NCI-H82 treated with DMSO at 0.1 percent for 48 hours (cell line): ENCODE data around the gene ISOC2.
"Not testable (repeated sequence)": the region's sequence is repeated elsewhere in the genome, so short reads cannot be mapped to it uniquely, and the experiment has no call there.

ENCODE experiments used
- DNase-seq: peaks from one replicate; lab custom pipeline; 2025; ENCODE audit not compliant: unreplicated experiment; lab: John Stamatoyannopoulos, UW

ISOC2 gene

DNA sequence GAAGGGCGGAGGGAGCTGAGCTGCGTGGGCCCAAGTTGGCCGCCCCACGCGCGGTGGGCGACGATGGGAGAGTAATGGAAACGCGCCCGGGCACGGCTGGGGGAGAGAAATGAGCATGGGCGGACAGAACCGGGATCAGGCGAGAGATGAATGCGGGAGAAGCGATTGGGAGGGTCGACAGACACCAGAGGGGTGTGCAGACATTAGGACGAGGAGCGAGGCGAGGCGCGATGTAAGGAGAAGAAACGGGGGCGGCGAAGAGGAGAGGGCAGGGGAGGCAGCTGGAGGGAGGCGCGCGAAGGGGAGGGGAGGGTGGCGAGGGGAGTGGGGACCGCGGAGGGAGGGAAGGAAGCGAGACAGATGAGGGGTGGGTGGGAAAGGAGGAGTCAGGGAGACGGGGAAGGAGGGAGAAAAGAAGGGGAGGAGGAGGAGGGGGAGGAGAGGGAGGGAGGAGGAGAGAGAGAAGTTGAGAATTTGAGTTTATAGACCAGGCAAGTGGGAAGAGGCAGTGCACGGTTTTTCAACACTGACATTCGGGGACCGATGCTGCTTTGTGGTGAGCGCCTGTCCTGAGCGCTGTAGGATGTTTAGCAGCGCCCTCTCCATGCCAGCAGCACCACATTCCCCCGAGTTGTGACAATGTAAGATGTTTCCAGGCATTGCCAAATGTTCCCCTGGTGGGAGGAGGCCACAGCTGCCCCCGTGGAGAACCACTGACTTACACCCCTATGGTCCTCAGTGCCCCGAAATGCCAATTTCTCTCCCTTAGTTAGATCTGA lies 18.2 kb downstream of the ISOC2 start, which contains the start of gene SHISA7:
SHISA7 (minus strand) TSS at position 256 of the 779 bp plus-strand sequence. CDS start 437 bp downstream, outside the sequence.
- no peak for DNase-seq

DNA sequence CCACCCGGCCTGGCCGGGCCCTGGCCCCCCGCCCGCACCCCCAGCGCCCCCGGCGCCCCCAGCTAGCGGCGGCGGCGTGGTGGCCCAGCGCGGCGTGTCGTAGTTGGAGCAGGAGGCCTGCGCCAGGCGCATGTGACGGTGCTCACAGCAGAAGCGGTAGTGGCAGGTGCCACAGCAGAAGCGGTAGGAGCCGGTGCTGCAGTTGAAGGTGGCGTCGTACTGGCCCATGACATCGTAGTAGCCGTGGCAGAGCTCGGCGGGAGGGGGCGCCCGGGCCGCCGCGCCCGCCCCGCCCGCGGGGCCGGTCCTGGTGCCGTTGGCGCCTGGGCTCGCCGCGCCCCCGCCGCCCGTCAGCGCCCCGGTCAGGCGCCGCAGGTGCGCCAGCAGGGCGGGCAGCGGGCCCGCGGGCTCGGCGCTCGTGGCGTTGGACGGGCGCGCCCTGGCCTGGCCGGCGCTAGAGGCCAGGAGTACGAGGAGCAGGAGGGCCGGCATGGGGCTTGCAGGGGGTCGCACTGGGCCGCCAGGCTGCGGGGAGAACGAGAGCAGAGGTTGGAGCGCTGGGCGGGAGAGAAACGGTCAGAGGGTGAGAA lies 19.0 kb downstream of the ISOC2 start:
- no peak for DNase-seq

DNA sequence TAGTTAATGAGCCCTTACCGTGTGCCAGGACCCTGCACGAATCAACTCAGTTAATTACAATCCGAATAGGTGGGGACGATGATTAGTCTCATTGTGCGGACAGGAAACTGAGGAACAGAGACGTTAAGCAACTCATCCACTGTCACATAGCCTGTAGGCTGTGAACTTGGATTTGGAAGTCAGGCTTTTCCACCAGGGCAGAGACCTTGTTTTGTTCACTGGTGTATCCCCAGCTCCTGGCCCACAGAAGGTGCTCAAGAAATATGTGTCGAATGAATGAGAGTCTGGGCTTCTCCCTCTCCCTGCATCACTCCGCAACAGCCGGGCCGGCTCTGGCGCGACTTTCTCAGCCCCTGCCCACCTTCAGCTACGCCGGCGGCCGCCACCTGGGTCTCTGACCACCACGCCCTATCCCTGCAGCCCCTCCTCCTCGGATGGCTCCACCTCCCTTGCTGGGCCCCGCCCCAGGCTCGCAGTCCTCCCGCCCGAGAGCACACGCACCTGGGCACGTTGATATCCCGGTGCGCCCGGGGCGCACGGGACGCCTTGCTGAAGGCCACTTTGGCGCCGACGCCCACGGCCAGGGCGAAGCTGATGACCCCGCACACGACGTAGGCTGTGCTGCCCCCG lies 19.6 kb downstream of the ISOC2 start:
- DNase-seq = no peak

DNA sequence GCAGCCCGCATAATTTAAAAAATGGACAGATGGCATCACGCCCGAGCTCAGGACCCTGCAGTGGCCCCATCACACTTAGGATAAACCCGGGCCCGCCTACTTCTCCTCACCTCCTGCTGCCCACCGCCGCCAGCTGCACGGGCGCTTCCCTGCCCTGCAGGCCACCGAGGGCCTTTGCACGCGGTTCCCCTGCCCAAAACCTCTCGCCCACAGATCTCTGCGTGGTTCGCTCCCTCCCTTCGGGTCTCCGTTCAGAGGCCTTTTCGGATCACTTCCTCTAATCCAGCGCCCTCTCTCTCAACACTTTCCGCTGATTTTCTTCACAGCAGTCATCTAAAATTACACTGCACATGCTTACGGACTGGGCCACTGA lies 20.1 kb downstream of the ISOC2 start:
- no peak for DNase-seq

DNA sequence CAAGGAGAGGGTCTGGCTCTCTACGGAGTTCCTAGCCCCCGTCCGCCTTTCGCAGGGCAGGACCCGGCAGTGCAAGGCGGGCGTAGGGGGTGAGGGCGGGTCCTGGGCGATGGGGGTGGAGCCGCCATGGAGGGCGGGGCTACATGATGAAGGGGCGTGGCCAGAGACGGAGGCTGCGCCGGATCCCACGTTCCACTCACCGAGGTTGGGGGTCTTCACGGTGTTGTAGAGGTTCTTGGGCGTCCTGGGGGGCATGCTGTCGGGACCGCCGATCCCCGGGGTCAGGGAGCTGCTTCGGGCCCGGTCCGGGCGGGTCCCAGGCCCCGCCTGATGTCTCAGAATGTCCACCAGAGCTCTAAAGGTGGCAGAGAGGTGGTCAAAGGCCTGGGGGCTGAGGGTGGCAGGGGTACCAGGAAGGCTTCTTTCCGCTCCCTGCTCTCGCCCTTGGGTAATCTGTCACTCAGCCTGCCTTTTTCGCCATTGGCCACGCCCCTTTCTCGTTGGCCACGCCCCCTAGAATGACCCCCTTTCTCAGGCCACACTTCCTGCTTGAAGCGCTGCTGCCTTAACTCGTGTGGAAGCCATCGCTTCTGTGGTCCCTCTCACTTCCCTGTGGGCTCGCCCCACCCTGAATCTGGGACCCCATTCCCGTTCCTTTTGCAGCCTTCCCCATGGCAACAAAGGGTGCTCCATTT lies 20.9 kb downstream of the ISOC2 start:
- DNase-seq = no peak

DNA sequence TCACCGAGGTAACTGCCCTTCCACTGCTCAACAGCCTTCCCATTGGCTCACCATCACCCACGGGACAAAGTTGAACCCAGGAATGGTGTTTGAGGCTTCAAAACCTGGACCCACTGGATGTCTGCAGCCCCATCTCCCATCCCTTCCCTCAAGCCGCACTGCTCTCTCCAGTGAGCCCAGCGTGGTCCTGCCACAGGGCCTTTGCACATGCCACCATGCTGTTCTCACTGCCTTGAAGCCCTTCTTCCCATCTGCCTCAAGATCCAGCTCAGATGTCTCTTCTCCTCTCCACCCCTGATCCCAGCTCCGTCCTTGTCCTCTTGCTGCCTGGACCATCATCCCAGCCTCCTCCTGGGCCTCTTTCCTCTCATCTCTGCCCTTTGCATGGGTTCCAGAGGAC lies 22.4 kb downstream of the ISOC2 start:
- no peak for DNase-seq

DNA sequence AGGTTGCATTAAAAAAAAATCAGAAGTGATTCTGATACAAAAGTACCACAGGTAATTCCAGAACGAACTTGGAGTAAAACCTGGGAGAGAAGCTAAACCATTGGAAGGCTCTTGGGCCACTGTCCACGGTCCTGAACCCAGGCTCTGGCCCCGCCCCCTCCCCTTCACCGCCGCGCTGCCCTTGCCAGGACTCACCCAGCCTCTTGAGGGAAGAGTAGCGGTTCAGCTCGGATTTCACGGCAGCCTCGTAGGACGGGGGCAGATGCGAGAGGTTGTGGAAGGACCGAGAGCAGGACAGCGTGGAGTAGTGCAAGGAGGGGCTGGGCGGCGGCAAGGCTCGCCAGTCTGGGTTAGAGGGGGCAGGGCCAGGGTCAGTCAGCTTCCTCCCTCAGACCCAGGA lies 24.0 kb downstream of the ISOC2 start:
- DNase-seq = no peak

DNA sequence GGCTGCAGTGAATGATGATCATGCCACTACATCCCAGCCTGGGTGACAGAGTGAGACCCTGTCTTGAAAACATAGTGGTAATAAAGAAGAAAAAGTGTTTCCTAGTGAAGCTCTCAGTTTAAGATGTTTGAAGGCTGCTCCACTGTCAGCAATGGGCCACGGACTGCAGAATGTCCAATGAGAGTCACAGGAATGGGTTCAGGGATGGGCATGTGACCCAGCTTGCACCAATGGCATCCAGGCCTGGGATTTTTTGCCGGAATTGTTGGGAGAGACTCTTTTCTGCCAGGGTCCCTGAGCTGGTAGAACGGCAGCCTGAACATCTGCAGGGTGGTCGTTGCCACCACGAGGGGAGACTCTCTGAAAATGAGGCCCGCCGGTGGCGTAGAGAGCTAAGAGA lies 24.6 kb downstream of the ISOC2 start:
- no peak for DNase-seq

DNA sequence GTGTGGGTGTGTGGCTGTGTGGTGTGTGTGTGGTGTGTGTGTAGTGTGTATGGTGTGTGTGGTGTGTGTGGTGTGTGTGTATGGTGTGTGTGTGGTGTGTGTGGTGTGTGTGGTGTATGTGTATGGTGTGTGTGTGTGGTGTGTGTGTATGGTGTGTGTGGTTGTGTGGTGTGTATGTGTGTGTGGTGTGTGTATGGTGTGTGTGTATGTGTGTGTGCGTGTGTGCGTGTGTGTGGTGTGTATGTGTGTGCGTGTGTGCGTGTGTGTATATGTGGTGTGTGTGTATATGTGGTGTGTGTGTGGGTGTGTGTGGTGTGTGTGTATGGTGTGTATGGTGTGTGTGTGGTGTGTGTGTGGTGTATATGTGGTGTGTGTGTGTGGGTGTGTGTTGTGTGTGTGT lies 26.4 kb downstream of the ISOC2 start:
- no peak for DNase-seq

DNA sequence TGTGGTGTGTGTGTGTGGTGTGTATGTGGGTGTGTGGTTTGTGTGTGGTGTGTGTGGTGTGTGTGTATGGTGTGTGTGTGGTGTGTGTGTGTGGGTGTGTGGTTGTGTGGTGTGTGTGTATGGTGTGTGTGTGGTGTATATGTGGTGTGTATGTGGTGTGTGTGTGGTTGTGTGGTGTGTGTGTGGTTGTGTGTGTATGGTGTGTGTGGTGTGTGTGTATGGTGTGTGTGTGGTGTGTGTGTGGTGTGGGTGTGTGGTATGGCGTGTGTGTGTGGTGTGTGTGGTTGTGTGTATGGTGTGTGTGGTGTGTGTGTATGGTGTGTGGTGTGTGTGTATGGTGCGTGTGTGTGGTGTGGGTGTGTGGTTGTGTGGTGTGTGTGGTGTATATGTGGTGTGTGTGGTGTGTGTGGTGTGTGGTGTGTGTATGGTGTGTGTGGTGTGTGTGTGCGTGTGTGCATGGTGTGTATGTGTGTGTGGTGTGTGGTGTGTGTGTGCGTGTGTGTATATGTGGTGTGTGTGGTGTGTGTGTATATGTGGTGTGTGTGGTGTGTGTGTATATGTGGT lies 27.0 kb downstream of the ISOC2 start:
- no peak for DNase-seq

DNA sequence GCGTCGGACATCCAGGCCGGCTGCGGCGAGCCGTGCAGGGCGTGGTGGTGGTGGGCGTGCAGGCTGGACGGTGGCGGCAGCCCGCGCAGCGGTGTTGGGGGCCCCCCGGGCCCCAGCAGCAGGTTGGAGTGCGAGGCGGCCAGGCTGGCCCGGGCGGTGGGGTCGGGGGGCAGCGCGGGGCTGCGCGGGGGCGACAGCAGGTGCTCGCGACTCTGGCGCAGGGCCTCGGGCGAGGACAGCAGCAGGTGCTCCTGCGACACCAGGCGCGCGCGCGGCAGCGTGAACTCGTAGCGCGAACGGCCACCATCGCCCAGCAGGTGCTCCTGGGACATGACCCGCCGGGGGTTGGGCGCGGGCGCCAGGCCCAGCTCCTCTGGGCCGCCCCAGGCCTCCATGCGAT lies 28.1 kb downstream of the ISOC2 start:
- no peak for DNase-seq

DNA sequence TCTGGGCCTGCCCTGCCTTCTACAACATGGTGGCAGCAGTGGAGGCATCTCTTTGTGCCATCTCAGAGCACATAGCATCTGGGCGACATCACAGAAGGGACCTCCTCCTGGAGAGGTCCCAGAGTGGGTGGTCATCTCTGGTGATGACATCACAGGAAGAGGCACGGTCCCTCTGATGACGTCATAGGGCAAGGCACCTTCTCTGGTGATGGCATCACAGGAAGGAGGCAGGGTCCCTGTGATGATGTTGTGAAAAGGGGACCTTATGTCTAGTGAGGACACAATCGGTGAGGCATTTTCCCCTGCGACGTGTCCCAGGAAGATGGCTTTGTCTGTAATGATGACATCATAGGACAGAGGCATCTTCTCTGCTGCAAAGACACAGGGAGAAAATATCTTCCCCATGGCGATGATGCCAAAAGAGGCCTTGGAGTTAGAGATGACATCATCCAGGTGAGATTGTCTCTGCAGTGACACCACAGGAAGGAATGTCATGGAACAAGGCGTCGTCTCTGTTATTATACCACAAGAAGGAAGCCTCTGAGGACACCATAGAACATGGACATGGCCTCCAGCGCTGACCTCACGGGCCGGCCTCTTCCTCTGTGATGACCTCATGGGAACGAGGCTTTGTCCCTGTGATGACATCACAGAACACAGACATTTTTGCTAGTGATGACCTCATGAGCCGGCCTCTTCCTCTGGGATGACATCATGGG lies 29.0 kb downstream of the ISOC2 start:
- DNase-seq = no peak

DNA sequence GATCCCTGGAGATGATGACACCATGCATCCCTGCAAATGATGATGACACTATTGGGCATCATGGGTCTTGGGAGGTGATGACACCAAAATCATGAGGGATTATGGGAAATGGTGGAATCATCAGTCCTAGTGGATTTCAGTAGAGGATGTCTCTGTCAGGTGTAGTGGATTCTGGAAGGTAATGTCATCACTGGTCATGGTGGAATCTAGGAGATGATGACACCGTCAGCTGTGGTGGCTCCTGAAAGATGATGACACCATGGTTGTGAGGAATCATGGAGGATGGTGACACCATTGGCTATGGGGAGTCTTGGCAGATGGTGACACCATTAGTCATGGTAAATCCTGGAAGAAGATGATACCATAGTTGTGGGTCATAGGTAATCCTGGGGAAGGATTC lies 30.3 kb downstream of the ISOC2 start:
- no peak for DNase-seq

DNA sequence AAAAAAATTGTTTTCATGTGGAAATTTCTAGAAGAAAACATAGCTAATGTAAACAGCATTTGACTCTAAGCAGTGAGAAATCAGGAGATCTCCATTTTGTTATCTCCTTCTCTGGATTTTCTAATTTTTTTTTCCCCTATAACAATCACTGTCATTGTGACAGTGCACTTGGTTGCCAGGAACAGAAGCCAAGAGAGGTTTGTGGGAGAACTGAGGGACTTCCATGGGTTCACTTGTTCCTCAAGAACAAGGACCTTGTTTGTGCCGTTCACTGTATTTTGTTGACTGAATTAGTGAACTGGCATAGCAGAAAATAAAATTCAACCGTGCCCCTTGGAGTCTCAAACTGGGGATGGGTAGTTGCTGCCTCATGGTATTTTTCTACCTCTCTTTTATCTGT lies 35.4 kb downstream of the ISOC2 start:
- DNase-seq = no peak

DNA sequence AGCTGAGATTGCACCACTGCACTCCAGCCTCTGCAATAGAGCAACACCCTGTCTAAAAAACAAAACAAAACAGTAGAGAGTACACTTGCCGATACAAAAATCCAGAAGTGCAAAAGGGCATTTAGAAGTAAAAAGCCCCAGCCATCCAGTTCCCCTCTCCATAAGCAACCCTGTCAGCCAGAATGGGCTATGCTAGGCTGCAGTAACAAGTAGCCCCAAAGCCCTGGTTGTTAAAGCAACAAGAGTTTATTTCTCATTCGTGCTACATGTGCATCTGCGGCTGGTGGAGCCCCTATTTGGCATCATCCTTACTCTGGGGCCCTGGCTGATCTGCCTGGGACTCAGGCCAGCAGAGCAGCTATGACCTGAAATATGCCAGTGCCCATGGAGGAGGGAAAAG lies 36.9 kb downstream of the ISOC2 start:
- no peak for DNase-seq

DNA sequence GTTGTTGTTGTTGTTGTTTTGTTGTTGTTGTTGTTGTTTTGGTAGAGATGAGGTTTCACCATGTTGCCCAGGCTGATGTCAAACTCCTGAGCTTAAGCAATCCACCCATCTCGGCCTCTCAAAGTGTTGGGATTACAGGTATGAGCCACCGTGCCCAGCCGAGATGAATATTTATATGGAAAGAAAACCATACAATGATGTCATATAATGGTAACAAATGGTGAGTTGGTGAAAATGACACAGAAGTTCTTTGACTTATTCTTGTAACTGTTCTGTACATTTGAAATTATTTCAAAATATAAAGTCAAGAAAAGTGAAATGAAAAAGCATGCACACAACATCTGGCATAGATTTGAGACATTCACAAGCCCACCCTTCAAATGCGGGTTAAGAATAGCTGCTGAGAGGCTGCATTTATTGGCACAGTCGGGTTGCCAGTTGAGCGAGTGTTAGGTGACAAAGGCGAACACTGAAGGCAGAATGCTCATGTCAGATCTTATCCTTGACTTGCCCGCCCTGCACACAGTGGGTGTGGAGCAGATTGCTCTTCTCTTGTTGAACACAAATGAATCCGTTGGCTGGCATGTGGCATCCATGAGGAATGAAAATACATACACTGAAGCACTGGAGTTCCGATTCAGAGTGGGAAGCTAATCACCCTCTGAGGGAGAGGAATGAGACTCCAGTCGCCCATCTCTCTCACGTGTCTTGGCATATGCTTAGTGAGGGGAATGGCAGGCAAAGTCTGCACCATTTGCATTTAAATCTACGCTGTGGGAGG lies 38.0 kb downstream of the ISOC2 start:
- no peak for DNase-seq

DNA sequence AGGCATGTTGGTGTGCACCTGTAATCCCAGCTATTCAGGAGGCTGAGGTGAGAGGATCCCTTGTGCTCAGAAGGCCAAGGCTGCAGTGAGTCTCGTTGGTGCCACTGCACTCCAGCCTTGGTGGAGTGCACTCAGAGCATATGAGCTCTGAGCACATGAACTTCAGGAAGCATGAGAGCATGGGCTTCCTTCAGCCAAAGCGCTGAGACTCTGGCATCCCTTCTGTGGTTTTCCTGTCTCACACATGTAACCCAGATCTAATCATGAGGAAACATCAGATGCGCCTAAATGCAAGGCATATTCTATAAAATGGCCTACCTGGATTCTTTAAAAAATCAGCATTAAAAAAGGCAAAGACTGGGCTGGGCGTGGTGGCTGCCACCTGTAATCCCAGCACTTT lies 40.2 kb downstream of the ISOC2 start:
- DNase-seq = not testable (repeated sequence)

DNA sequence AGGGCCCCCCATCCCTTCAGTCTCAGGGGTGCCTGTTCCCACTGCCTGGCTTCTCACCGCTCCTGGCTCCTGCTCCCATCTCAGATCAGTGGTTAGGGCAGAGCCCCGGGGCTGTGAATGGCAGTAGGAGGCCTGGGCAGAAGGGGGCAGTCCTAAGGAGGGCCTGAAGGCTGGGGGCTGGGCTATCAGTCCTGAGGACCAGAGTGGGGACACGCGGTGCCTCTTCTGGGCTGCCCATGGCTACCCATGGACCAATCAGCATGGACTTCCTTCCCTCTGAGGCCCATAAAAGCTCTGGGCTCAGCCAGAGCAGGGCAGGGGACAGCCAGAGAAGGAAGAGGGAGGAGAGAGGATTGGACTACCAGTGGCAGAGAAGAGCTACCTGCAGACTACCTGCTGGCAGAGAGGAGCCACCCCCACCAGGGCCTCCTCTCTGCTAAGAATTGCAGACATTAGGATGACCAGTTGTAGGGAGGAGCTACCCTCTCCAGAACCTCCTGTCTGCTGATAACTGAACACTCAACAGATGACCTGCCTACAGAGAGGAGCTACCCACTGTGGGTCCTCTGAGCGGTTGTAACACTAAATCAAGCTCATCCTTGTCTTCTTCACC lies 41.7 kb downstream of the ISOC2 start:
- DNase-seq = no peak

DNA sequence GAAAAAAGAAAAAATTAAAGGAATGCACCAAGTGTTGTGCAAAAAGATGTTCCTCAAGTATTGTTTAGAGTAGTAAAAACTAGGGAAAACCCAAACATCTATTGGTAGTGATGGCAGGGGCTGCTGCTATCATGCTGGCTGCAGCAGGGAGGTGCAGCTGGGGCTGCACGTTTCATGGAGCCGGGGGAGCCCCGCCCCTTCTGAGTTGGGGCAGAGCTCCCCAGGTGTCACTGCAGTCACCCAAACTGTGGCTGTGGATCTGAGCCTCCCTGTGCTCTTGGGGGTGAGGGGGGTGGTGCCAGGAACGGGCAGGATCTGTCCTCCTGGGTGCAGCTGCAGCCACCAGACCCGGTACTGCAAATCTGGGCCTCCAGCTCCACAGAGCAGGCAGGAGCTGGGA lies 42.3 kb downstream of the ISOC2 start:
- DNase-seq = no peak

DNA sequence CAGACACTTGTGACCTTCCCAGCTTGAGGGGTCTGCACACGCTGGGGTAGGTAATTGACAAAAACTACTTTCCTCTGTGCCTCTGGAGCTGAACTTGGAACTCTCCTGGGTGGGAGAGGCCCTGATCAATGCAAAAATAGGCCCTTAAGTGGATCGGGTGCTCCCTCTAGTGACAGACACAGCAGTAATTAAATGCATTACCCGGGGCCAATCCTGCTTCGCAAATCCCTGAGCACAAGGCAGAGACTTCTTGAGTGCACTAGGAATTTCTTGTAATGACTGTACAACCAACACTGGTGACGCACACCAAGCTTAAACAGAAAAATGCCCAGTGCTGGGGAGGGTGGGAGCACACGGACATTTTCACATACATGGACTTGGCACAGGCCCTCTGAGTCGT lies 43.3 kb downstream of the ISOC2 start:
- DNase-seq = peak; percentile 63
